GM13977 (cell line): ENCODE measurements around the gene MUC15.

Source experiments
- DNase-seq: peaks from one replicate; pipeline ENCODE4 v3.0.0; 2012; ENCODE audit warnings: low spot score
- CTCF ChIP-seq: IDR thresholded peaks from 2 replicates; pipeline ENCODE4 v1.5.1; 2012; ENCODE audit warnings: mild to moderate bottlenecking, control low read depth; ENCODE audit not compliant: insufficient read depth; ENCODE audit errors: extremely low read depth, missing control alignments
- in situ Hi-C: fragments of 300-500 bp; cut with MboI; formaldehyde crosslinking; loops from one replicate; pipeline ENCODE4 v1.12.0; 2022; ENCODE audit warnings: low sequenced_read_pairs, low pct_unique_long_range_greater_than_20kb, mixed read lengths, inconsistent platforms; ENCODE audit not compliant: unreplicated experiment

MUC15 gene

GRCh38 chr11:26571861-26572654, at the start of gene MUC15:
Gene MUC15 (minus strand): TSS chr11:26572263. CDS start chr11:26567094, 5,169 bp downstream.
- DNase-seq, result no peak
- in situ Hi-C loops, result no loop called here
- no peak for TF ChIP-seq CTCF

- DNase-seq, result no peak
- in situ Hi-C loops, result no loop called here
- TF ChIP-seq CTCF, result no peak
Measured at GRCh38 chr11:26621132-26621531, 49.1 kb upstream of the MUC15 start.

- TF ChIP-seq CTCF, result no peak
- in situ Hi-C loops, result no loop called here
- DNase-seq, result no peak
Measured at GRCh38 chr11:26620282-26621045, 48.4 kb upstream of the MUC15 start.

- no peak for DNase-seq
- TF ChIP-seq CTCF, result no peak
- in situ Hi-C loops, result no loop called here
Measured at GRCh38 chr11:26618441-26618840, 46.4 kb upstream of the MUC15 start.

- no peak for TF ChIP-seq CTCF
- in situ Hi-C loops, result no loop called here
- no peak for DNase-seq
Measured at GRCh38 chr11:26613759-26614158, 41.7 kb upstream of the MUC15 start.

- in situ Hi-C loops, result no loop called here
- no peak for DNase-seq
- TF ChIP-seq CTCF, result no peak
Measured at GRCh38 chr11:26608507-26609146, 36.6 kb upstream of the MUC15 start.
